Common myeloid progenitor, CD34-positive (primary cell): ENCODE data around the gene GPR34.

ENCODE experiments used
- CTCF ChIA-PET: fragments of 350-600 bp; sonication (Branson Sonifier 250); formaldehyde crosslinking; loops from one replicate; lab custom pipeline; 2021; ENCODE audit warnings: antibody characterized with exemption; lab: Charles Lee
- POLR2A ChIA-PET: fragments of 350-600 bp; sonication (Branson Sonifier 250); formaldehyde crosslinking; loops from one replicate; lab custom pipeline; 2021; ENCODE audit warnings: antibody characterized with exemption; lab: Charles Lee
- DNase-seq, 3 donors: peaks; one replicate each; pipeline versions ENCODE4 v3.0.0 to v3.0.0-alpha.2; 2013
- H3K27ac ChIP-seq, 2 experiments: 1 replicate in 1 of 2; 2 replicates in 1 of 2; pipeline ENCODE4 v1.7.0; 2013; ENCODE audit warnings: inconsistent platforms in 2 of 2, low read length in 2 of 2, mild to moderate bottlenecking in 2 of 2, low read depth in 1 of 2, moderate library complexity in 1 of 2; ENCODE audit not compliant: severe bottlenecking in 2 of 2, insufficient read depth in 1 of 2, poor library complexity in 1 of 2
- H3K27me3 ChIP-seq, 5 experiments: replicated peaks in 2 of 5; 1 replicate in 3 of 5; 2 replicates in 2 of 5; pipeline versions ENCODE4 v1.6.1 to v1.7.0; 2013; ENCODE audit warnings: low read length in 4 of 5, mild to moderate bottlenecking in 2 of 5, moderate library complexity in 2 of 5, inconsistent platforms in 1 of 5; ENCODE audit not compliant: insufficient read depth in 5 of 5, control insufficient read depth in 4 of 5
- H3K36me3 ChIP-seq, 4 experiments: 1 replicate in 2 of 4; 2 replicates in 2 of 4; pipeline versions ENCODE4 v1.6.1 to v1.7.0; 2013; ENCODE audit warnings: low read length in 3 of 4, control low read depth in 1 of 4, mild to moderate bottlenecking in 1 of 4; ENCODE audit not compliant: control insufficient read depth in 4 of 4, insufficient read depth in 4 of 4
- H3K4me1 ChIP-seq, 4 experiments: 1 replicate in 3 of 4; 2 replicates in 1 of 4; pipeline versions ENCODE4 v1.6.1 to v1.7.1; 2013; ENCODE audit warnings: low read length in 3 of 4, mild to moderate bottlenecking in 3 of 4, control low read depth in 1 of 4, inconsistent platforms in 1 of 4, moderate library complexity in 1 of 4; ENCODE audit not compliant: control insufficient read depth in 4 of 4, insufficient read depth in 4 of 4; ENCODE audit errors: control extremely low read depth in 1 of 4
- H3K4me3 ChIP-seq, 7 experiments: 1 replicate in 4 of 7; 2 replicates in 3 of 7; pipeline versions ENCODE4 v1.5.1 to v1.7.0; 2013; ENCODE audit warnings: mild to moderate bottlenecking in 7 of 7, low read length in 6 of 7, moderate library complexity in 6 of 7, inconsistent platforms in 2 of 7, low read depth in 2 of 7, control low read depth in 1 of 7; ENCODE audit not compliant: insufficient read depth in 4 of 7, control insufficient read depth in 1 of 7; ENCODE audit errors: extremely low read depth in 1 of 7
- H3K9me3 ChIP-seq, 5 experiments: 1 replicate in 4 of 5; 2 replicates in 1 of 5; pipeline versions ENCODE4 v1.6.1 to v1.7.1; 2013; ENCODE audit warnings: low read length in 4 of 5, mild to moderate bottlenecking in 2 of 5, inconsistent platforms in 1 of 5, low read depth in 1 of 5, moderate library complexity in 1 of 5; ENCODE audit not compliant: control insufficient read depth in 4 of 5, insufficient read depth in 2 of 5; ENCODE audit errors: control extremely low read depth in 1 of 5
- WGBS: methylation state at CpG from one replicate; pipeline ENCODE4 v1.1.5; 2013; ENCODE audit not compliant: insufficient coverage; 5-methylcytosine and 5-hydroxymethylcytosine counted together

Gene GPR34

DNA sequence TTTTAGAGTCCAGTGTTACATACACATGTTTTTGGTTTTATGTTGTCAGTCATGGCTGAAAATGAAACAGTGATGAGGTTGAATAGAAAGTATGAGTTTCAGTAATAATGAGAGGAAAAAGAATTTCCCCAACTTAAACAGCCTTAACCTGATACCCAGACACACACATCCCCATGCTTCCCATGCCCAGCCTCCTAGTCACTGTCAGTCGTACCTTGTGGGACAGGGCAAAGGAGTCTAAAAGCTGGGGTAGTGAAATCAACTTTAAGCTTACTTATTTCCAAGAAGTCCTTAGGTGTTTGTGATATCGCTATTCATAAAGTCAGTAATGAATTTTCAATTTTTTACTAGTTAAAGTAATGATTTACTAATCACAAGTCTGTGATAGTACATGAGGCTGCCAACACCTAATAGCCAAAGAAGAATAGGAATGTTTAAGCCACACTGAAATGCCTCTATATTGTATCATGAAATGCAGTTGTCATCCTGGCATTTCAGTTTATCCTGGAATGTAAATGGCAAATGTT lies 24.3 kb upstream of the GPR34 start:
- Histone ChIP-seq H3K9me3 (no peaks in the 10 kb centered on the region), H3K4me3 (no peak overlapping the region), H3K36me3 (peaks cover 0 to 3% (median 0%) of the 10 kb centered on the region in 4 experiments), H3K27me3 (no peaks in the 10 kb centered on the region), H3K27ac (no peak overlapping the region), H3K4me1 (peaks cover 0 to 12% (median 7%) of the 10 kb centered on the region in 4 experiments)
- ChIA-PET POLR2A (no interaction called here), CTCF (no interaction called here)
- no peak for DNase-seq
- no CpG with 5 or more reads among the region's 2 CpGs for WGBS

DNA sequence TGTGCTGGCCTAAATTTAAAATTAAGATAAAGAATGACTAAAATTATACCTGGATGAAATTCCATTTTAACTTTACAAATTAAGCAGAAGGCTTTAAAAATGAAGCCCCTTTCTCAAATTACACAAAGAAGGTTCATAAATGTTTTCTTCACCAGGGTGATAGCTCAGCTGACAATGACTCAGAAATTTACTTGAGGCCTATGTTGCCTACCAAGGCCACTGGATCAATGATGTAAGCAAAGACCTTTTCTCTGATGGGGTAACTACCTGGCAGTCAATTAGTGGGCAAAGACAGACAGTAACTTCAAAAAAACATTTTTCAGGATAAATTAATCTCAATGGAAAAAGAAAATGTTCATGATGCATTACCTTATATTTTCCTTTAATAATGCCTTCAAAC lies 23.9 kb upstream of the GPR34 start:
- Histone ChIP-seq H3K4me1 (peaks cover 0 to 12% (median 7%) of the 10 kb centered on the region in 4 experiments), H3K9me3 (no peaks in the 10 kb centered on the region), H3K27me3 (peaks cover 0 to 2% (median 0%) of the 10 kb centered on the region in 5 experiments), H3K36me3 (peaks cover 0 to 3% (median 1%) of the 10 kb centered on the region in 4 experiments), H3K4me3 (no peak overlapping the region), H3K27ac (no peak overlapping the region)
- POLR2A ChIA-PET: no interaction called here
- CTCF ChIA-PET: no interaction called here
- DNase-seq: no peak

DNA sequence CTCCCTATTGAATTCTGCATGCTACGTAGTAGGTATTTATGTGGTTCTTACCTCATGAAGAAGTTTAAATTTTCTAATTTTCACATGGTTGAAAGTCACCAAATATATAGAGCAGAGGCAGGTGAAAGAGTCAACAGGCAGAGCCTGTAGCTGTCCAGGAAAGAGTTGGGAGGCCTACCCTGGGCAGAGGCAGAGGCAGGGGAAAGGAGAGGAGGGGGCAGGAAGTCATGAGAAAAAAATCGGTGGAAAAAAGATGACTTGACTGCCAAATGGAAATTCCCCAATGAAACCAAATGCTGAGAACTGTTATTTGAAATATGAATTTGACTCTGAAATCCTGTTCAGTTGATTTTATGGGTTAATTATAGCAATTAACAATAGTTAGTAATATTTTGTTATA lies 23.1 kb upstream of the GPR34 start:
- ChIA-PET CTCF (no interaction called here), POLR2A (no interaction called here)

DNA sequence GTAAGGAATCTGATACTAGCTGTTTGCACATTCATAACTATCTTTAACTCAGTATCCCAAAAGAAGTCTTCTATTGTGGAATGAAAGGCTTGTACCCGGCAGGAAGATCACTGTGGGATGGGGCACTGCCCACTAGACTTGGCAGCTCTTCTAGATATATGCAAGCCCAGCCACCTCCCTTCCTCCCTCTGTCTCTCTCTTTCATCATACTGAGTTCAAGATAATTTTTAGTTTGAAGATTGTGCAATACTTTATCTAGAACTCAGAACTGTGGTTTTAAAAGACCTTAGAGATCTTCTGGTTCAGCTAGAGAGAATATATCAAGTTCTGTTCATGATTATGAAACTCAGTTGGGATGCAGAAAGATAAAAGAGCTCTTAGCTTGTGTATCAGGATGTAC lies 22.5 kb upstream of the GPR34 start:
- Histone ChIP-seq H3K9me3 (no peaks in the 10 kb centered on the region), H3K36me3 (peaks cover 0 to 3% (median 0%) of the 10 kb centered on the region in 4 experiments), H3K27ac (no peak overlapping the region), H3K4me3 (no peak overlapping the region), H3K27me3 (peaks cover 0 to 2% (median 0%) of the 10 kb centered on the region in 5 experiments), H3K4me1 (peaks cover 0 to 12% (median 7%) of the 10 kb centered on the region in 4 experiments)
- DNase-seq: no peak
- ChIA-PET POLR2A (no interaction called here), CTCF (interaction anchor here (1.6 kb wide), 1 partner anchor 22 kb away, joined by 3 read pairs; the partner anchor contains the start of gene GPR34)
- WGBS: no CpG with 5 or more reads among the region's 1 CpG

More for the DNA sequence above, 23.1 kb upstream of the GPR34 start:
- H3K27ac ChIP-seq: no peak overlapping the region
- peaks cover 0 to 12% (median 7%) of the 10 kb centered on the region in 4 experiments for H3K4me1 ChIP-seq
- H3K36me3 ChIP-seq: peaks cover 0 to 3% (median 0%) of the 10 kb centered on the region in 4 experiments
- DNase-seq: no peak
- no peaks in the 10 kb centered on the region for H3K9me3 ChIP-seq
- no peak overlapping the region for H3K4me3 ChIP-seq
- peaks cover 0 to 2% (median 0%) of the 10 kb centered on the region in 5 experiments for H3K27me3 ChIP-seq
- 43% methylated on average over 1 of the region's 2 CpGs for WGBS

DNA sequence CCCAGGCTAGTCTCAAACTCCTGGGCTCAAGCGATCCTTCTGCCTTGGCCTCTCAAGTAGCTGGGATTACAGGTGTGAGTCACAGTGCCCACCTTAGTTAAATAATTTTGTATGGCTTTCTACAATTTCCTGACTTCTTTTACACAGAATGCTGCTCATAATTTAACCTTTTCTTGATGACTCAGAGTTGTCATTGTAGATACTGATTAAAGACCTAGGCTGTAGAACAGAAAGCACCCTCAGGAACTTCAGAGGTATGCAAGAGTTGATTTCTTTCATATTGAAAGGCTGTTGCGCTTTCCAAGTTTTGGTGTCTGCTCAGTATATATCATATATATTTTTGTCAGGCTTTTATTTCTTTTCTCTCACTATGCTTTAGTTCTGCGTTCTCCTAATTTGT lies 21.1 kb upstream of the GPR34 start:
- POLR2A ChIA-PET: no interaction called here
- H3K36me3 ChIP-seq: peaks cover 0 to 3% (median 0%) of the 10 kb centered on the region in 4 experiments
- H3K27me3 ChIP-seq: peaks cover 0 to 2% (median 0%) of the 10 kb centered on the region in 5 experiments
- H3K4me1 ChIP-seq: peaks cover 0 to 12% (median 7%) of the 10 kb centered on the region in 4 experiments
- H3K4me3 ChIP-seq: no peak overlapping the region
- H3K9me3 ChIP-seq: no peaks in the 10 kb centered on the region
- no peak overlapping the region for H3K27ac ChIP-seq
- peak in 1 of 3 donors; percentile 28 for DNase-seq
- CTCF ChIA-PET: interaction anchor here (1.6 kb wide), 1 partner anchor 21 kb away, joined by 3 read pairs; the partner anchor contains the start of gene GPR34
- 100% methylated on average over 1 of the region's 3 CpGs for WGBS

DNA sequence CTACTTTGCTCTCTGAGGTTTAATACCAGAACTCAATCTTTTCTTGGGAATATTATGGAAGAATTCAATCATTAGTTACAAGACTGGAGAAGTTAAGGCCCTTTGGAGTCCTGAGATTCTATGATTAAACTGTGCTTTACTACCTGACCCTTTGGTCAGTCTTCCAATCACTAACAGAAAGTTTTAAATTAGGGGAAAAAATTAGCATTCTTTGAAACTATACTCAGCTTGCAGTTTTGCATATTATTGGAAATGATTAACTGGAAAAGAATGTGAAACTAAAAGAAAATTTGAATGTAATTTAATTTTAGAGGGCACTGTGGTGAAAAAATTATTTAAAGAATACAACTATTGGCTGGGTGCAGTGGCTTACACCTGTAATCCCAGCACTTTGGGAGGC lies 18.7 kb upstream of the GPR34 start:
- H3K27ac ChIP-seq: no peak overlapping the region
- DNase-seq: no peak
- H3K9me3 ChIP-seq: no peaks in the 10 kb centered on the region
- ChIA-PET CTCF (no interaction called here), POLR2A (no interaction called here)
- H3K36me3 ChIP-seq: peaks cover 0 to 3% (median 0%) of the 10 kb centered on the region in 4 experiments
- no peak overlapping the region for H3K4me3 ChIP-seq
- H3K27me3 ChIP-seq: peaks cover 0 to 2% (median 0%) of the 10 kb centered on the region in 5 experiments
- H3K4me1 ChIP-seq: peaks cover 0 to 12% (median 7%) of the 10 kb centered on the region in 4 experiments

DNA sequence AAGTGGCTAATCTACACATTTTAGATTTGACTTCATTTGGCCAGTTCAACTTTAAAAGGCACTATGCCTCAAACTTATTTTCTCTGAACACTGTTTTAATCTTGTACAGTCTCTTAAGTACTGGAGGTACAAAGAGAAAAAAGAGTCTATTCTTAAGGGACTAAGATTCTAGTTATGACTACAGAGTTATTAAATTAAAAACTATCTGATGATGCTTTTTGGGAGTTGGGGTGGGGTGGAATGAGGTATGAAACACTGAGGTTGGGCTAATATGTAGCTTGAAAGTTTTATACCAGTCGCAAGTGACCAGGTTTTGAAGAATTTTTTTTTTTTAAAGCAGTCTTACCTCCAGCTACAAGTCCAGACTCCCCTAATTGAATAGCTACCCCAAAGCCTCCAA lies 17.7 kb upstream of the GPR34 start:
- H3K9me3 ChIP-seq: no peaks in the 10 kb centered on the region

More for the DNA sequence above, 17.7 kb upstream of the GPR34 start:
- no peak overlapping the region for H3K27ac ChIP-seq
- peaks cover 0 to 8% (median 2%) of the 10 kb centered on the region in 4 experiments for H3K4me1 ChIP-seq
- POLR2A ChIA-PET: no interaction called here
- peaks cover 0 to 3% (median 0%) of the 10 kb centered on the region in 4 experiments for H3K36me3 ChIP-seq
- no peak overlapping the region for H3K4me3 ChIP-seq
- DNase-seq: no peak
- no CpG with 5 or more reads among the region's 1 CpG for WGBS
- CTCF ChIA-PET: interaction anchor here (0.6 kb wide), 1 partner anchor 79 kb away, joined by 3 read pairs; no protein-coding TSS in a partner anchor
- H3K27me3 ChIP-seq: peaks cover 0 to 2% (median 0%) of the 10 kb centered on the region in 5 experiments
